UCSD-AML1 (cell line): ENCODE measurements around the gene MEOX1.

Experiments
- DNase-seq: peaks from one replicate; lab custom pipeline; 2025; ENCODE audit not compliant: unreplicated experiment; lab: John Stamatoyannopoulos, UW

The MEOX1 gene

DNA sequence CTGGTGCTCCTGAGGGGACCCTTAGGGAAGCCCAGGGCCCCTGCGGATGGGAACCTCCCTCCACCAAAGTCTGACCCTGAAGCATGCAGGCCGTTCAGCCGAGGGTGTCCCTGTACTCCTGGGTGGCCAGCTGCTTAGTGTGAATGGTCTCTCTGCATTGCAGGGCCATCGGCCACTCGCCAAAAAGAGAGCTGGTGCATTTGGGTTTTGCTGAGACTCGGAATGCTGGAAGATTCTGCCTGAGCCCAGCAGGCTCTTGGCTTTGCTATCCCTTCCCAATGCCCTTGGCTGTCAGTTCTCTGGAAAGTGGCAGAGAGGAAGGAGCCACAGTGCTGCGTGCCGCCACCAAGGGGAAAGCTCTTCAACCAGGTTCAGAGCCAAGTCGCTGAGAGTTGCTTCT lies 2.8 kb downstream of the MEOX1 start:
- no peak for DNase-seq

- no peak for DNase-seq
Measured at GRCh38 chr17:43655693-43656255, 5.9 kb downstream of the MEOX1 start.

- DNase-seq: no peak
Measured at GRCh38 chr17:43652124-43652480, 9.6 kb downstream of the MEOX1 start.

GRCh38 chr17:43650471-43650870 lies 11.3 kb downstream of the MEOX1 start:
- no peak for DNase-seq

- DNase-seq: no peak
Measured at GRCh38 chr17:43648916-43649315, 12.8 kb downstream of the MEOX1 start.

GRCh38 chr17:43645765-43646481 lies 15.8 kb downstream of the MEOX1 start:
- no peak for DNase-seq

DNA sequence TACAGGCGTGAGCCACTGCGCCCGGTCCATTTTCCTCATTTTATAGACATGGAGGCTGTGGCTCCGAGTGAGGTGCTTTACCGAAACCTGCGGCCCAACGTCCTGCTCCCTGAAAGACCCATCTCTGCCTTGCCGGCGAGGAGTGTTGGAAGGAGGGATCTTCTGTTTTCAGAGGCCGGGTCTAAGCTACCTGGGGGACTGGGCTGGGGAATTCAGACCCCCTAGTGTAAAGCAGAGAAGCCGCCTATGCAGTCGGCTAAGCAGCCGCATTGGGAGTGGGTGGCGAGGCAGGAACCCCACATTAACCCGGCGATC lies 16.3 kb downstream of the MEOX1 start:
- DNase-seq: no peak

DNA sequence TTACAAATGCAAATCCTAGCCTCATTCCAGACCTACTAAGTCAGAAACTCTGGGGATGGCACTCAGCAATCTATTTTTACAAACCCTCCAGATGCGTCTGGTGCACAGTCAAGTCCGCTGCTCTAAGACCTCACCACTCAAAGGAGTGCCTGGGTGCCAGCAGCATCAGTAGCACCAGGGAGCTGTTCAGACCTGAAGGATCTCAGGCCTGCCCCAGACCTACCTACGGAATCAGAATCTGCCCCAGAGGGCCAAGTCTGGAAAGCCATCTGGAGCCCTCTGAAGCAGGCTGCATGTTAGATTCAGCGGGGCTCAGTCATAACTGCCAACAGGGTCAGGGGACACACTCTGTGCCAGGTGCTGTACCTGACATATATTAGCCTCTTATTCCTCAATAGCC lies 17.6 kb downstream of the MEOX1 start:
- DNase-seq: no peak

DNA sequence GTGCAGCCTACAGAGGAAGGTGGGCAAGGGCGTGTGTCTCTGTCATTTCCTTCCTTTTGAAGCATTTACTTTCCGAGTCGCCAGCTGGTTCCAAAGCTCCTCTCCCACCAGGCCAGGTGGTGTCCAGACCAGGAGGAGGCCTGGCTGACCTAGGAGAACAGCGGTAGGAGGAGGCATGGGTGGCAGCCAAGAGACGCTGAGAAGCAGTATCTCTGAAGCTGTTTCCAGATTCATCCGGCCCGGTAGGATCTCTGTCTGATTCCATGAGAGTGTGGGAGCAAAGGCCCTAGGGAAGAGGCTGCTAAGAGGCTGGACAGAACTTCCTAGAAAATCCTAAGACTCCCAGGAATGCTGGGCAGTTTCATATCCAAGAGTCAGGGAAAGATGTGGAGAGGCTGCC lies 20.3 kb downstream of the MEOX1 start:
- DNase-seq: no peak

- no peak for DNase-seq
Measured at GRCh38 chr17:43640491-43641252, 21.1 kb downstream of the MEOX1 start.

DNA sequence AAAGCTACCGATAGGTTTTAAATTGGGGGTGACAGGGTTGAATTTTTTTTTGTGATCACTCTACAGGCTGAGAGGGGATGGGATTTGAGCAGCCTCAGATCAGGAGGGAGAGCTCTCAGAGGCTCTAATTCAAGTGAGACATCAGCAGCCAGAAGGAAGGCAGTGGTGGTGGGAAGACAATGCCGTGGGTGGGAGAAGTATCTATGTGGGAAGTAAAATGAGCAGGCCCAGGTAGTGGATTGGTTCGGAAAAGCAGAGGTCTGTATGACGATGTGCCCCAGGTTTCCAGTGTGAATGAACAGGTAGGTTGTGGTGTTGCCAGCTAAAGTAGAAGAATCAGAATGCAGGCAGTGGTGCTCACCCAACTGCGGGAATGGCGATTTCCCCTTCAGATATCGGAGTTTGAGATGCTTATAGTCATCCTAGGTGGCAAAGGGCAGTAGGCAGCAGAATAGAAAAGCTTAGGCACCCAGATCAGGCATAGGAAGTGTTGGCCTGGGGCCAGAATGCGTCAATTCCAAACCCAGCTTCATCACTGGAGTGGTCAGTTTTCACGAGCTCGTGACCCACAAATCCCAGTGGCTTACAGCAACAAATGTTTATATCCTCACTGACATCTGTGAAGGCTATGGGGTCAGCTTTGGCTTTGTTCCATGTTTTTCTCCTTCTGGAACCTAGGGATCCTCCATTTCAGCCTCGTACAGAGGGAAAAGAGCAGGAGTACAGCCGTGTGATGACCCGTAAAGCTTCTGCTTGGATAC lies 24.0 kb downstream of the MEOX1 start:
- no peak for DNase-seq

DNA sequence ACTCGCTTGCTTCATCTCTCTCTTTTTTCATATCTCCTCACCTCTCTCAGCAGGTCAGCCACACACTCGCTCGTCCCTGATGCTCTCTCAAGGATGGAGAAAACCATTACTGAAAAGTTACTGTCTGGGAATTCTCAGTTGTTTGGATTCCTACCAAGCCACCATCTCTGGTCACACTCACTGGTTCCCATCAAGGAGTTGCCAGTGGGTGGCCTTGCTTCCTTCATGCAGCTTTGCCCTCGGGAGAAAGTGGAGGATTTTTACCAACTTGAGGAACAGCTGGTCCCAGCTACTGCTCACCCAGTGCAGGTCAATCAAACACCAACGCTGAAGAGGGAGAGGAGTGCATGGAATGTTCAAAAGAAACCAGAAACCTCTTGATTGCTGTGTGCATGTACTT lies 25.3 kb downstream of the MEOX1 start:
- DNase-seq: no peak

GRCh38 chr17:43634591-43635125 lies 27.1 kb downstream of the MEOX1 start:
- no peak for DNase-seq

DNA sequence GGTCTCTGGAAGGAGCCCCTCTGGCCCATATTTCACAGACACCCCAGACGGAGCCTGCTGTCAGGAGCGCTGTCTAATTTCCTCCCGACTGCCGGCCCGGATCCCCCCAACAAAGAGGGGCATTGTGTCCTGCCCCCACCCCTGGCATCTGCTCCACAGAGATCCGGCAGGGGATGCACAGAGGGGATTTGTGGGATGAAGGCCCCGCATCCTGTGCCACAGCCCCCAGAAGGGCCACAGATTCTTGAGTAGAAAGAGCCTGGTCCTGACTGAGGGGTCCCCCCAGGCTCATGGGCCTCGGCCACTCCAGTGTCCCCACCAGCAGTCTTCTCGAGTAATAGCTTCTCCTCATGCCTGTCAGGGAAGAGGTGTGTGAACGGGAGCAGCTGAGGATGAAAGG lies 29.5 kb downstream of the MEOX1 start:
- no peak for DNase-seq

DNA sequence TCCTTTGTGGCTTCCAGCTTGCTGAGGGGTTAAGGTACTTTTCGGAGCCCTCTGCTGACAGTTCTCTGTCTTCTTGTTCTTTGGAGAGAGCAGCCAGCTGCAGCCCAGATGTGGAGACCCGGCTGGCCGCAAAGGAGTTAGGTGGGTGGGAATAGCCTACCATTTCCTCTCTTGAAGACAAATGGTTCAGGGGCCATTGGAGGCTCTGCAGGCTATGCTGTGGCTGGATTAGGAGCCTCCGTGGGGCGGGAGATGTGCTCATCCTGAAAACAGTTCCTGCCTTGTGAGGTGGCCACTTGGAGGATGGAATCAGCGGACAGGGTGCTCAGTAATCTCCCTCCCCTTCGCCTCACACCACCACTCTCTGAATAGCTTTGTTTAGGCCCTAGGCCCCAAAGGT lies 30.3 kb downstream of the MEOX1 start:
- no peak for DNase-seq

DNA sequence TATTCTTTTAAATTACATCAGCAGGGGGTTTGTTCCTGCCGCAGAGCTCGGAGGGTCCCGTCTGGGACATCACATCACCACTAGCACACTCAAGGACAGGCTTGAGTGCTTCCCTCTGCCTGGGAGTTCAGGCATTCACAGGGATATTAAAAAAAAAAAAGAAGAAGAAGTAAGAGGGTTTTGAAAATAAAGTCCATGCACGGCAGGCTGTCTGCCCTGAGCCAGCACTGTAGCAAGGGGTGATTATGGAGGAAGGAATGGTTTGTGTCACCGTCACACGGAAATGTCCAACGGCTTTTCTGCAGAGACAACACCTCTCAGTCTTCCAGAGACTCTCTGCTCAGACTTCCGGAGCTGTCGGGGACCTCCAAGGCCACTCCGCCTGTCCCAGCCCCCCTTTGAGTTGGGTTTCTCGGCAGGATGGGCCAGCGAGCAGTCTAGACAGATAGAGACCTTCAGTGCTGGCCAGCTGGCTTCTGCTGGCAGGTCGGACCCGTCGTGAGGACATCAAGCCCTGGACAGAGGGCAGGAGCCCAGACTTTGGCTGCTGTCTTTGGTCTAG lies 33.6 kb downstream of the MEOX1 start:
- DNase-seq: no peak

DNA sequence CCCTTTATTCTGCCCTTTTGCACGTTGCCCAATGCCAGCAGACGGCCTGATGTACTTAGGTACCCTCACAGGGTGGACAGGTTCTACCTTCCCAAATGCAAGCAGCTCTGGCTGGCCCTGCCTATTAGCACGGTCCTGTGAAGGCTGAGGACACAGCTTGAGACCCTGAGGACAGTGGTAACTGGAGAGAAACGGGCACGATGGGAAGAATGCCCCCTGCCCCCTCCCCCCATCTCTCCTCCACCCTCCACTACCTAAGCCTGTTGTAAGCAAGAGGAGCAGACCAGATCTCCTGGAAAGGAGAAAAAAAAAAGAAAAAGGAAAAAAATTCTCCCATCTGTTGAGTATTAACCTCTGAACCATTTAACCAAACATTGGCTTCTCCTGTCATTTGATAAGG lies 34.1 kb downstream of the MEOX1 start:
- no peak for DNase-seq

DNA sequence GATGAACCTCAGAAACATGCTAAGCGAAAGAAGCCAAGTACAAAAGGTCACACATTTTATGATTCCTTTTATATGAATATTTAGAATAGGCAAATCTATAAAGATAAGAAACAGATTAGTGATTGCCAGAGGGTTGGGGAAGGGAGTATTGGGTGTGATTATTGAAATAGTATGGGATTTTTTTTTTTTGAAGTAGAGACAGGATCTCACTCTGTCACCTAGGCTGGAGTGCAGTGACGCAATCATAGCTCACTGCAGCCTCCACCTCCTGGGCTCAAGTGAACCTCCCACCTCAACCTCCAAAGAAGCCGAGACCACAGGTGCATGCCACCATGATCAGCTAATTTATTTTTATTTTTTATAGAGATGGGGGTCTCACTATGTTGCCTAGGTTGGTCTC lies 35.7 kb downstream of the MEOX1 start:
- no peak for DNase-seq

- DNase-seq: no peak
Measured at GRCh38 chr17:43625606-43626005, 36.1 kb downstream of the MEOX1 start.

DNA sequence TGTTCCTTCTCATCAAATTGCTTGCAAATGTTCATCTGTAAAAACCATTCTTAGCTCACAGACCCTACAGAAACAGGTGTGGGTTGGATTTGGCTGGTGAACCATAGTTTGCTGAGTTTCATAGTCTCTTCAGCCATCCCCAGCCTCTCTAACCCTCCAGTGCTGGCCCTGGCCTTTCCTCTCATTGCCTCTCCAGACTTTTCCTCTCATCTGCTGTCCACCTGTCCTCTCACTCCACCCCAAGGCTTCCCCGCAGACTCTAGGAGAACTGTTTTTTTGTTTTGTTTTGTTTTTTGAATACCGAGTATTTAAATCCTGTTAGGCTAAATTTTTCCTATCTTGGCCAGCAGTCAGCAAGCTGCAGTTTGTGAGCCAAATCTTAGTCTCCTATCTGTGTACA lies 41.1 kb downstream of the MEOX1 start:
- DNase-seq: no peak

DNA sequence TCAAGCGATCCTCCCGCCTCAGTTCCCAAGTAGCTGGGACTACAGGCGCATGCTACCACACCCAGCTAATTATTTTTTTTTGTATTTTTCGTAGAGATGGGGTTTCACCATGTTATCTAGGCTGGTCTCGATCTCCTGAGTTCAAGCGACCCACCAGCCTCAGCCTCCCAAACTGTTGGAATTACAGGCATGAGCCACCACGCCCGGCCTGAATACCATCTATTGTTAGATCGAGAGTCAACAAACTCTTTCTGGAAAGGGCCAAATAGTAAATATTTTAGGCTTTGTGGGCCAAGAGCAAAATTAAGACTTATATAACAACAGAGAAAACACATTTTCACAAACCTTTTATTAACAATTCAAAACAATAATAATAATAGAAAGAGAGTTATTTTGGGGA lies 41.6 kb downstream of the MEOX1 start:
- no peak for DNase-seq
